H1 (cell line): ENCODE results near the gene BBS9. TPM values are rescaled to one million over a fixed set of nuclear protein-coding genes. Genes with fewer than 3 reads are reported as not detected.

Experiments used
- CTCF ChIA-PET: fragments of 300-600 bp; sonication (Branson Sonifier 250); formaldehyde crosslinking; loops from one replicate; lab custom pipeline; 2021; ENCODE audit not compliant: partially characterized antibody; lab: Charles Lee
- POLR2A ChIA-PET: fragments of 300-600 bp; sonication (Branson Sonifier 250); formaldehyde crosslinking; loops from one replicate; lab custom pipeline; 2021; ENCODE audit warnings: inconsistent platforms; ENCODE audit not compliant: partially characterized antibody; lab: Charles Lee
- DNase-seq, 2 experiments: peaks; one replicate each; pipeline versions ENCODE4 v3.0.0 to v3.0.0-alpha.2; 2010 to 2022; ENCODE audit warnings: low spot score in 2 of 2, low read depth in 1 of 2, mixed read lengths in 1 of 2
- FAIRE-seq: peaks from 2 replicates; lab custom pipeline; 2011; peaks lifted over from hg19 to GRCh38; lab: Jason Lieb, UNC
- H2AFZ ChIP-seq: 2 replicates; pipeline ENCODE4 v1.8.1; 2012; ENCODE audit warnings: low read length, inconsistent platforms
- H2AK5ac ChIP-seq: 2 replicates; pipeline ENCODE4 v1.6.1; 2013; ENCODE audit warnings: low read depth, low read length
- H2BK120ac ChIP-seq: replicated peaks from 2 replicates; pipeline ENCODE3; 2013; ENCODE audit warnings: low read depth, low read length, inconsistent platforms
- H2BK12ac ChIP-seq: 2 replicates; pipeline ENCODE4 v1.6.1; 2013; ENCODE audit warnings: low read depth, low read length
- H2BK15ac ChIP-seq: 2 replicates; pipeline ENCODE4 v1.6.1; 2013; ENCODE audit warnings: low read length
- H2BK20ac ChIP-seq: 2 replicates; pipeline ENCODE4 v1.6.1; 2013; ENCODE audit warnings: low read length
- H2BK5ac ChIP-seq: 2 replicates; pipeline ENCODE4 v1.6.1; 2013; ENCODE audit warnings: low read depth, low read length
- H3K14ac ChIP-seq: 2 replicates; pipeline ENCODE4 v1.6.1; 2013; ENCODE audit warnings: inconsistent platforms; ENCODE audit not compliant: insufficient read length
- H3K18ac ChIP-seq: 2 replicates; pipeline ENCODE4 v1.6.1; 2013; ENCODE audit warnings: low read length; ENCODE audit errors: extremely low read depth
- H3K23ac ChIP-seq: 2 replicates; pipeline ENCODE4 v1.6.1; 2013; ENCODE audit warnings: inconsistent platforms; ENCODE audit not compliant: insufficient read length
- H3K23me2 ChIP-seq: 2 replicates; pipeline ENCODE4 v1.6.1; 2013; ENCODE audit warnings: low read depth, low read length
- H3K27ac ChIP-seq: 2 replicates; pipeline ENCODE4 v1.6.1; 2011; ENCODE audit warnings: low read depth, low read length, inconsistent platforms
- H3K27me3 ChIP-seq, 4 experiments: replicated peaks in 1 of 4; 1 replicate in 1 of 4; 2 replicates in 3 of 4; pipeline versions ENCODE4 v1.6.1 to v1.8.1; 2011 to 2013; ENCODE audit warnings: low read length in 3 of 4, mild to moderate bottlenecking in 3 of 4, inconsistent platforms in 2 of 4, mixed read lengths in 2 of 4, moderate library complexity in 1 of 4; ENCODE audit not compliant: control insufficient read depth in 3 of 4, insufficient read depth in 3 of 4; ENCODE audit errors: extremely low read depth in 1 of 4
- H3K36me3 ChIP-seq, 4 experiments: 2 replicates each; pipeline versions ENCODE4 v1.6.1 to v1.8.1; 2011 to 2013; ENCODE audit warnings: mild to moderate bottlenecking in 4 of 4, low read length in 3 of 4, moderate library complexity in 2 of 4, control low read depth in 1 of 4, inconsistent platforms in 1 of 4; ENCODE audit not compliant: insufficient read depth in 4 of 4, control insufficient read depth in 2 of 4
- H3K4ac ChIP-seq: replicated peaks from 2 replicates; pipeline ENCODE3; 2013; ENCODE audit warnings: low read length, low read depth, mixed read lengths, inconsistent platforms; ENCODE audit not compliant: insufficient read length
- H3K4me1 ChIP-seq, 4 experiments: replicated peaks in 1 of 4; 1 replicate in 1 of 4; 2 replicates in 3 of 4; pipeline versions ENCODE4 v1.6.1 to v1.8.1; 2011 to 2013; ENCODE audit warnings: low read length in 3 of 4, inconsistent platforms in 2 of 4, mixed read lengths in 1 of 4; ENCODE audit not compliant: insufficient read depth in 4 of 4, control insufficient read depth in 3 of 4
- H3K4me2 ChIP-seq, 2 experiments: 2 replicates each; pipeline versions ENCODE4 v1.6.1 to v1.8.1; 2011 to 2013; ENCODE audit warnings: low read depth in 2 of 2, low read length in 2 of 2, control low read depth in 1 of 2, inconsistent platforms in 1 of 2, mild to moderate bottlenecking in 1 of 2; ENCODE audit not compliant: insufficient read depth in 1 of 2
- H3K4me3 ChIP-seq, 4 experiments: fragments of 200-600, 300-600 bp in 1 of 4; sonication (generic), shearing (Covaris generic), sonication (Bioruptor Twin) in 1 of 4; 2 replicates each; pipeline versions ENCODE4 v1.5.1 to v1.8.1; 2011 to 2016; ENCODE audit warnings: low read length in 4 of 4, low read depth in 3 of 4, control low read depth in 2 of 4, inconsistent platforms in 2 of 4, mild to moderate bottlenecking in 2 of 4, mixed read lengths in 1 of 4, moderate library complexity in 1 of 4; ENCODE audit not compliant: insufficient read depth in 2 of 4; ENCODE audit errors: extremely low read depth in 1 of 4
- H3K56ac ChIP-seq: replicated peaks from 2 replicates; pipeline ENCODE3; 2013; ENCODE audit warnings: low read depth, mild to moderate bottlenecking, mixed read lengths, low read length, inconsistent platforms; ENCODE audit not compliant: insufficient read length
- H3K79me1 ChIP-seq: 2 replicates; pipeline ENCODE4 v1.6.1; 2013; ENCODE audit warnings: low read depth, low read length, control low read depth
- H3K79me2 ChIP-seq, 2 experiments: 2 replicates each; pipeline versions ENCODE4 v1.6.1 to v1.8.1; 2012 to 2013; ENCODE audit warnings: low read length in 2 of 2, mild to moderate bottlenecking in 2 of 2, inconsistent platforms in 1 of 2; ENCODE audit not compliant: insufficient read depth in 2 of 2, control insufficient read depth in 1 of 2
- H3K9ac ChIP-seq, 4 experiments: replicated peaks in 1 of 4; 1 replicate in 1 of 4; 2 replicates in 3 of 4; pipeline versions ENCODE4 v1.6.1 to v1.8.1; 2011 to 2013; ENCODE audit warnings: low read depth in 3 of 4, low read length in 3 of 4, control low read depth in 2 of 4, mild to moderate bottlenecking in 2 of 4, moderate library complexity in 2 of 4, inconsistent platforms in 1 of 4; ENCODE audit errors: extremely low read depth in 1 of 4
- H3K9me3 ChIP-seq, 2 experiments: 2 replicates each; pipeline versions ENCODE4 v1.6.1 to v1.8.1; 2012 to 2013; ENCODE audit warnings: mild to moderate bottlenecking in 2 of 2, moderate library complexity in 2 of 2, control low read depth in 1 of 2, inconsistent platforms in 1 of 2, low read depth in 1 of 2, low read length in 1 of 2, mixed read lengths in 1 of 2; ENCODE audit not compliant: insufficient read depth in 2 of 2
- H4K20me1 ChIP-seq, 2 experiments: replicated peaks in 1 of 2; 2 replicates each; pipeline versions ENCODE3 to v1.8.1; 2011 to 2013; ENCODE audit warnings: inconsistent platforms in 2 of 2, low read length in 2 of 2, mild to moderate bottlenecking in 1 of 2; ENCODE audit not compliant: insufficient read depth in 2 of 2, control insufficient read depth in 1 of 2
- H4K5ac ChIP-seq: 2 replicates; pipeline ENCODE4 v1.6.1; 2013; ENCODE audit warnings: low read length, low read depth, mixed read lengths, inconsistent platforms; ENCODE audit not compliant: insufficient read length
- H4K8ac ChIP-seq: 2 replicates; pipeline ENCODE4 v1.8.0; 2013; ENCODE audit warnings: mild to moderate bottlenecking, moderate library complexity, low read length, inconsistent platforms; ENCODE audit not compliant: insufficient read depth; ENCODE audit errors: extremely low read depth
- H4K91ac ChIP-seq: replicated peaks from 2 replicates; pipeline ENCODE3; 2013; ENCODE audit warnings: low read length, mixed read lengths, inconsistent platforms; ENCODE audit not compliant: insufficient read length
- BCL11A ChIP-seq, 2 experiments: IDR thresholded peaks; one replicate each; pipeline ENCODE4 v1.6.1; 2011; ENCODE audit warnings: low read depth in 2 of 2, low read length in 2 of 2, mild to moderate bottlenecking in 2 of 2
- CBX5 ChIP-seq: fragments of 300-800, 300-1000 bp; sonication (generic); IDR thresholded peaks from 2 replicates; pipeline ENCODE4 v1.7.1; 2016; ENCODE audit warnings: antibody characterized with exemption, low read length, low read depth
- CTBP2 ChIP-seq: IDR thresholded peaks from 2 replicates; pipeline ENCODE4 v1.7.0; 2011; ENCODE audit warnings: borderline replicate concordance, mild to moderate bottlenecking, moderate library complexity, mixed read lengths, low read length; ENCODE audit not compliant: insufficient read depth, insufficient read length
- FOSL1 ChIP-seq: IDR thresholded peaks from 2 replicates; pipeline ENCODE4 v1.6.1; 2011; ENCODE audit warnings: mild to moderate bottlenecking, low read depth, low read length, moderate library complexity; ENCODE audit not compliant: insufficient read depth
- HDAC2 ChIP-seq, 2 experiments: fragments of 300-600 bp in 1 of 2; sonication (generic) in 1 of 2; IDR thresholded peaks; 2 replicates each; pipeline ENCODE4 v1.6.1; 2011 to 2012; ENCODE audit warnings: low read depth in 2 of 2, low read length in 2 of 2, mild to moderate bottlenecking in 2 of 2, moderate library complexity in 2 of 2, borderline replicate concordance in 1 of 2, inconsistent platforms in 1 of 2
- KDM1A ChIP-seq: fragments of 200-600, 300-600 bp; sonication (generic); IDR thresholded peaks from 2 replicates; pipeline ENCODE4 v1.7.1; 2016; ENCODE audit warnings: mild to moderate bottlenecking, low read length, borderline replicate concordance
- KDM5A ChIP-seq: fragments of 200-600 bp; IDR thresholded peaks from 2 replicates; pipeline ENCODE4 v1.7.1; 2012; ENCODE audit warnings: mild to moderate bottlenecking, low read length, inconsistent platforms, mixed read lengths
- NRF1 ChIP-seq: IDR thresholded peaks from 2 replicates; pipeline ENCODE4 v1.6.1; 2011; ENCODE audit warnings: mild to moderate bottlenecking, low read depth, low read length, improper control_type of control experiment
- SP1 ChIP-seq: IDR thresholded peaks from 2 replicates; pipeline ENCODE4 v1.6.1; 2011; ENCODE audit warnings: low read depth, low read length
- TAF7 ChIP-seq: optimal IDR thresholded peaks from 2 replicates; pipeline ENCODE3; 2011; ENCODE audit warnings: low read depth, mild to moderate bottlenecking, inconsistent platforms, low read length, moderate library complexity, borderline replicate concordance
- TEAD4 ChIP-seq: IDR thresholded peaks from 2 replicates; pipeline ENCODE4 v1.6.1; 2012; ENCODE audit warnings: low read depth, low read length, inconsistent platforms, mixed read lengths
- YY1 ChIP-seq: IDR thresholded peaks from 2 replicates; pipeline ENCODE4 v1.6.1; 2011; ENCODE audit warnings: low read depth, mild to moderate bottlenecking, low read length
- WGBS, 2 experiments: shearing (Covaris generic) in 1 of 2; methylation state at CpG; one replicate each; pipeline versions ENCODE4 v1.1.6 to v1.1.7; 2013 to 2015; ENCODE audit warnings: low lambda C conversion rate in 2 of 2, mixed read lengths in 2 of 2, inconsistent platforms in 1 of 2, low coverage in 1 of 2, missing lambda C conversion rate in 1 of 2; ENCODE audit not compliant: insufficient replicate concordance in 2 of 2, insufficient coverage in 1 of 2, insufficient read length in 1 of 2; ENCODE audit errors: extremely low coverage in 1 of 2, missing lambda C conversion rate in 1 of 2; 5-methylcytosine and 5-hydroxymethylcytosine counted together
- polyA plus RNA-seq, 7 experiments: library from polyadenylated mRNA; depleted of rRNA in 3 of 7; stranded (reverse) in 5 of 7; unstranded in 2 of 7; fragments of >200 nt in 5 of 7; fragments of 200-250 nt in 2 of 7; gene quantifications; 1 replicate in 5 of 7; 2 replicates in 1 of 7; 4 replicates in 1 of 7; pipeline versions ENCODE4 v1.2.1 to v1.2.3, GENCODE V29; 2011 to 2013; ENCODE audit warnings: missing spikeins in 2 of 7, mixed read lengths in 2 of 7
- total RNA-seq: library from RNA; stranded (reverse); fragmentation: NEBNext Ultra II Directional; extraction: Animal tissue kit (Norgen Biotek cat#: 25700); gene quantifications from 2 replicates; pipeline ENCODE4 v1.2.1, GENCODE V29; 2021

Gene BBS9
- total and polyA plus RNA-seq, 2 of the 8 experiments (the other 6 are each of a cell fraction or from before 2014, with no cell fraction given) = 22.3 to 37.0 TPM

GRCh38 chr7:33310546-33310945 lies 181.2 kb downstream of the BBS9 start:
- DNase-seq (no peak), FAIRE-seq (no peak)
- H2BK15ac ChIP-seq = no peak overlapping the region
- H3K4me3 ChIP-seq = no peak overlapping the region
- no peaks in the 10 kb centered on the region for H3K9me3 ChIP-seq
- H2BK12ac ChIP-seq = no peak overlapping the region
- no peak overlapping the region for H3K9ac ChIP-seq
- no peak overlapping the region for H2BK120ac ChIP-seq
- no peaks in the 10 kb centered on the region for H3K79me1 ChIP-seq
- no peak overlapping the region for H2BK20ac ChIP-seq
- no peak overlapping the region for H4K5ac ChIP-seq
- CTCF ChIA-PET = interaction anchor here (1.3 kb wide), 1 partner anchor 67 kb away, joined by 4 read pairs; no protein-coding TSS in a partner anchor
- H3K27ac ChIP-seq = no peak overlapping the region
- no peaks in the 10 kb centered on the region for H3K27me3 ChIP-seq
- H3K14ac ChIP-seq = no peak overlapping the region
- H3K4ac ChIP-seq = no peak overlapping the region
- no peak overlapping the region for H2AFZ ChIP-seq
- no peak overlapping the region for H4K8ac ChIP-seq
- H3K36me3 ChIP-seq = no peaks in the 10 kb centered on the region
- TF ChIP-seq TAF7 (no peak), KDM1A (no peak), HDAC2 (IDR thresholded peaks at IDR 0.05; ENCODE audit: borderline replicate concordance in 1 of 2, low read depth in 2 of 2, low read length in 2 of 2) (no peak), CBX5 (no peak), BCL11A (IDR thresholded peaks at IDR 0.05; ENCODE audit: low read depth in 2 of 2, low read length in 2 of 2) (no peak), SP1 (no peak), NRF1 (no peak), FOSL1 (no peak), KDM5A (no peak), CTBP2 (no peak), YY1 (no peak), TEAD4 (no peak)
- H4K20me1 ChIP-seq = no peaks in the 10 kb centered on the region
- H4K91ac ChIP-seq = no peak overlapping the region
- H3K4me2 ChIP-seq = no peak overlapping the region
- no peak overlapping the region for H2BK5ac ChIP-seq
- H3K23ac ChIP-seq = no peak overlapping the region
- WGBS, 2 experiments = 88% methylated on average over 1 of the region's 1 CpG; no CpG with 5 or more reads in 1 of the 2 experiments
- no peaks in the 10 kb centered on the region for H3K79me2 ChIP-seq
- no peaks in the 10 kb centered on the region for H3K23me2 ChIP-seq
- no peak overlapping the region for H3K18ac ChIP-seq
- POLR2A ChIA-PET = no interaction called here
- H2AK5ac ChIP-seq = no peak overlapping the region
- no peak overlapping the region for H3K56ac ChIP-seq
- H3K4me1 ChIP-seq = no peaks in the 10 kb centered on the region
